ES-I3 (cell line): ENCODE results near the gene CD83.

Experiments used
- H3K36me3 ChIP-seq: 2 replicates; pipeline ENCODE4 v1.6.1; 2013; ENCODE audit warnings: mild to moderate bottlenecking, low read length, control low read depth, moderate library complexity; ENCODE audit not compliant: insufficient read depth
- H3K4me1 ChIP-seq: 2 replicates; pipeline ENCODE4 v1.6.1; 2013; ENCODE audit warnings: mild to moderate bottlenecking, control low read depth, low read length; ENCODE audit not compliant: insufficient read depth
- H3K9ac ChIP-seq: 2 replicates; pipeline ENCODE4 v1.6.1; 2013; ENCODE audit warnings: low read depth, mild to moderate bottlenecking, low read length, moderate library complexity
- H3K9me3 ChIP-seq: 2 replicates; pipeline ENCODE4 v1.6.1; 2013; ENCODE audit warnings: mild to moderate bottlenecking, low read length, moderate library complexity; ENCODE audit not compliant: control insufficient read depth, insufficient read depth

The CD83 gene

GRCh38 chr6:14083262-14083661 is 34.3 kb upstream of the CD83 start:
- no peak overlapping the region for H3K9ac ChIP-seq
- peaks cover 5% of the 10 kb centered on the region for H3K4me1 ChIP-seq
- H3K36me3 ChIP-seq, result no peaks in the 10 kb centered on the region
- no peaks in the 10 kb centered on the region for H3K9me3 ChIP-seq

- Histone ChIP-seq H3K9ac (no peak overlapping the region), H3K9me3 (no peaks in the 10 kb centered on the region), H3K4me1 (peaks cover 9% of the 10 kb centered on the region), H3K36me3 (no peaks in the 10 kb centered on the region)
These were observed 33.8 kb upstream of the CD83 start for GRCh38 chr6:14083751-14084150.

GRCh38 chr6:14084388-14084787 is 33.2 kb upstream of the CD83 start:
- Histone ChIP-seq H3K4me1 (peaks cover 9% of the 10 kb centered on the region), H3K9me3 (no peaks in the 10 kb centered on the region), H3K9ac (no peak overlapping the region), H3K36me3 (no peaks in the 10 kb centered on the region)

- Histone ChIP-seq H3K36me3 (no peaks in the 10 kb centered on the region), H3K9me3 (no peaks in the 10 kb centered on the region), H3K9ac (no peak overlapping the region), H3K4me1 (peaks cover 9% of the 10 kb centered on the region)
These were observed 32.3 kb upstream of the CD83 start for GRCh38 chr6:14085176-14085787.

- Histone ChIP-seq H3K36me3 (no peaks in the 10 kb centered on the region), H3K9ac (no peak overlapping the region), H3K9me3 (no peaks in the 10 kb centered on the region), H3K4me1 (peaks cover 9% of the 10 kb centered on the region)
These were observed 30.9 kb upstream of the CD83 start for GRCh38 chr6:14086701-14087100.

- H3K9me3 ChIP-seq, result no peaks in the 10 kb centered on the region
- peaks cover 9% of the 10 kb centered on the region for H3K4me1 ChIP-seq
- H3K36me3 ChIP-seq, result no peaks in the 10 kb centered on the region
- H3K9ac ChIP-seq, result no peak overlapping the region
These were observed 28.9 kb upstream of the CD83 start for GRCh38 chr6:14088600-14089192.

- Histone ChIP-seq H3K4me1 (peaks cover 9% of the 10 kb centered on the region), H3K9me3 (no peaks in the 10 kb centered on the region), H3K36me3 (no peaks in the 10 kb centered on the region), H3K9ac (no peak overlapping the region)
These were observed 28.3 kb upstream of the CD83 start for GRCh38 chr6:14089224-14089623.

- H3K9me3 ChIP-seq, result no peaks in the 10 kb centered on the region
- H3K9ac ChIP-seq, result no peak overlapping the region
- H3K4me1 ChIP-seq, result peaks cover 9% of the 10 kb centered on the region
- H3K36me3 ChIP-seq, result no peaks in the 10 kb centered on the region
These were observed 26.1 kb upstream of the CD83 start for GRCh38 chr6:14091339-14091978.

- H3K4me1 ChIP-seq, result peaks cover 9% of the 10 kb centered on the region; the same call in 1 of the 2 replicates
- no peaks in the 10 kb centered on the region for H3K9me3 ChIP-seq
- no peaks in the 10 kb centered on the region for H3K36me3 ChIP-seq
- no peak overlapping the region for H3K9ac ChIP-seq
These were observed 25.3 kb upstream of the CD83 start for GRCh38 chr6:14092316-14092715.

GRCh38 chr6:14092838-14093789 is 24.5 kb upstream of the CD83 start:
- no peak overlapping the region for H3K9ac ChIP-seq
- no peaks in the 10 kb centered on the region for H3K36me3 ChIP-seq
- H3K4me1 ChIP-seq, result peaks cover 6% of the 10 kb centered on the region; the same call in 1 of the 2 replicates
- H3K9me3 ChIP-seq, result no peaks in the 10 kb centered on the region

- Histone ChIP-seq H3K4me1 (no peaks in the 10 kb centered on the region), H3K9ac (no peak overlapping the region), H3K36me3 (no peaks in the 10 kb centered on the region)
These were observed 22.9 kb upstream of the CD83 start for GRCh38 chr6:14094721-14095120.

GRCh38 chr6:14095437-14095836 is 22.1 kb upstream of the CD83 start:
- Histone ChIP-seq H3K4me1 (no peaks in the 10 kb centered on the region), H3K9me3 (no peaks in the 10 kb centered on the region), H3K9ac (no peak overlapping the region), H3K36me3 (no peaks in the 10 kb centered on the region)

More at GRCh38 chr6:14094721-14095120, 22.9 kb upstream of the CD83 start:
- no peaks in the 10 kb centered on the region for H3K9me3 ChIP-seq

- H3K9me3 ChIP-seq, result no peaks in the 10 kb centered on the region
- no peaks in the 10 kb centered on the region; the same call in 1 of the 2 replicates for H3K4me1 ChIP-seq
- no peak overlapping the region for H3K9ac ChIP-seq
These were observed 17.4 kb upstream of the CD83 start for GRCh38 chr6:14100138-14100537.

GRCh38 chr6:14100966-14101365 is 16.6 kb upstream of the CD83 start:
- Histone ChIP-seq H3K9ac (no peak overlapping the region), H3K4me1 (no peaks in the 10 kb centered on the region; the same call in 1 of the 2 replicates), H3K9me3 (no peaks in the 10 kb centered on the region), H3K36me3 (no peaks in the 10 kb centered on the region)

More at GRCh38 chr6:14100138-14100537, 17.4 kb upstream of the CD83 start:
- H3K36me3 ChIP-seq, result no peaks in the 10 kb centered on the region
